GM12892 (cell line): ENCODE measurements around the gene STRN4.

Experiments
- POLR2A ChIP-seq: IDR thresholded peaks from 2 replicates; pipeline ENCODE4 v1.6.1; 2011; ENCODE audit warnings: low read depth, low read length, control low read depth
- POLR2AphosphoS5 ChIP-seq: IDR thresholded peaks from 2 replicates; pipeline ENCODE4 v1.6.1; 2011; ENCODE audit warnings: low read depth, low read length, control low read depth
- TAF1 ChIP-seq: IDR thresholded peaks from 2 replicates; pipeline ENCODE4 v1.6.1; 2011; ENCODE audit warnings: low read depth, mild to moderate bottlenecking, control low read depth, low read length, borderline replicate concordance

DNA sequence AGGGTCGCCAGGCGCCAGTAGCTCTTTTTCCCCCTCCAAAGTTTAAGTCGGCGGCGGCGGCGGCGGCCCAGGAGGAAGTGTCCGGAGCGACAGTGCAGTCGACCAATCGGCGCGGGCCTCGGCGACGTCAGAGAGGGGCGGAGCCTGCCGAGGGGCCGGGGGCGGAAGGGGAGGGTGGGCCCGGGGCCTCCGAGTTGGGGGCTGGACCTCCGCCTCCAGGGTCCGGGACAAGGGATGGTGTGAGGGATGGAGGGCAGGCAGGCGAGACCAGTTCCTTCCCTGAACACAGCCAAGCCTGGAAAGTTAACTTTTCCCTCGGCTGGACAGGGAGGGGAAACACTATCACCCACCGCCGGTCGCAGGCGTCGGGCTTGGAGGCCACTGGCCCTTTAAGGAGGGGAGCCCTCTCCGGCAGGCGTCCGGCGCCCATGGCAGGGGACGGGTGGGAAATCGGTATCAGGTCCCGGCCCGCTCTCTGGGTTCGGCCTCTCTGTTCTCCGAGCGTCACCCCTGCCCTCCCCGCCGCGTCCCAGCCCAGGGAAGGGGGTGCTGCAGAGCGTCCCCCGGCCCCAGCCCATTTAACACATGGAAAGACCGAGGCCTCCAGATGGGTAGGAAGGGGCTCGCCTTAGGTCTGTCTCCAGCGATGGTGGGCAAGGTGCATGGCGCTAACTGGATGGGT is 29.1 kb downstream of the STRN4 start, which contains the start of gene PRKD2:
- TF ChIP-seq POLR2A (0 out of 2 replicates have a peak, but pooled peaks have one; percentile 55), POLR2AphosphoS5 (peak; percentile 37), TAF1 (no peak)
